ENCODE results near the gene STK17B.

GRCh38 chr2:196153480-196153879 lies 17.9 kb downstream of the STK17B start:
- TF ChIP-seq CTCF (IDR thresholded peaks at IDR 0.05; ENCODE audit: low read depth, low read length) (no peak), POLR2A (IDR thresholded peaks at IDR 0.05; ENCODE audit: extremely low read depth, insufficient read length) (no peak), MYC (IDR thresholded peaks at IDR 0.05; ENCODE audit: low read depth, low read length) (no peak)
- TF ChIP-seq, protein P1, sequence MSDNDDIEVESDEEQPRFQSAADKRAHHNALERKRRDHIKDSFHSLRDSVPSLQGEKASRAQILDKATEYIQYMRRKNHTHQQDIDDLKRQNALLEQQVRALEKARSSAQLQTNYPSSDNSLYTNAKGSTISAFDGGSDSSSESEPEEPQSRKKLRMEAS (IDR thresholded peaks at IDR 0.05; ENCODE audit: low read depth, low read length): no peak

Measured in NB4 (cell line).